GM10847 (cell line): ENCODE measurements around the gene RING1.
A peak's percentile ranks its signal among the peaks of the same experiment; 100 is the strongest.

ENCODE experiments used
- POLR2A ChIP-seq: IDR thresholded peaks from 2 replicates; pipeline ENCODE4 v1.6.1; 2011; ENCODE audit not compliant: insufficient read length; ENCODE audit errors: extremely low read depth

The RING1 gene

DNA sequence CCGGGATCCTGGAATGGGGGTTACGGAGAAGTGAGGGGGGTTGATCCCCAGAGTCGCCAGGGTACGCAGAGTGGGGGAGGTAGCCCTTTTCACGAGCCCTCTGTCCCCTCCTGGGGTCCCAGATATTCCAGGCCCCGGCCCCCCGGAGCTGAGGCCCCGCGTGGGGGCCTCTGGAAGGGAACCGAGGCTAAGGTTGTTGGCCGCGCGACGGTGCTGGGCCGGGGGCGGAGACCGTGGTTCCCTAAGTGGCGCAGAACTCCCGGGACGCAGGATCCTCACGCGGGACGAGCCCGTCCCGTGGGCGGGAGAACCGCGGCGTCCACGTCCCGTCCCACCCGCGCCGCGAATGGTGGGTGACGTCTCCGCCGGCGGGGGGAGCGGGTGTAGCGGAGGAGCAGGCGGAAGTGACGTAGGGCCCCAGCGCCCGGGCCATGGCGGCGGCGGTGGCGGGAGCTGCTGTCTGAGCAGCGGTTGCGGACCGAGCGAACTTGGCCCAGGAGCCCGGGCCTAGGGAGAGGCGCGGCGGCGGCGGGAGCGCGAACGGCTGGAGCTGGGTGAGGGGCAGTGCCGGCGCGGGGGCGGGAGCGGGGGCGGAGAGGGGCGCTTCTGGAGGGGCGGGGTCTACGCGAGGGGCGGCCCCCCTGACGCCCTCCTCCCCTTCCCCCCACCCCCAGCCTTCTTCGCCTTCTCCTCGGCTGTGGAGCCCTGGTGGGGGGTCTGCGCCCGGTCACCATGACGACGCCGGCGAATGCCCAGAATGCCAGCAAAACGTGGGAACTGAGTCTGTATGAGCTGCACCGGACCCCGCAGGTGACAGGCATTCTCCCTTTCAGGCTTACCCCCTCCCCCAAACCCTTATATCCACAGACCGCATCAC lies at the start of gene RING1:
TSS of gene RING1 (plus strand) at position 410 of the 877 bp plus-strand sequence. CDS start at position 733, 323 bp downstream.
- peak; percentile 96 for TF ChIP-seq POLR2A

DNA sequence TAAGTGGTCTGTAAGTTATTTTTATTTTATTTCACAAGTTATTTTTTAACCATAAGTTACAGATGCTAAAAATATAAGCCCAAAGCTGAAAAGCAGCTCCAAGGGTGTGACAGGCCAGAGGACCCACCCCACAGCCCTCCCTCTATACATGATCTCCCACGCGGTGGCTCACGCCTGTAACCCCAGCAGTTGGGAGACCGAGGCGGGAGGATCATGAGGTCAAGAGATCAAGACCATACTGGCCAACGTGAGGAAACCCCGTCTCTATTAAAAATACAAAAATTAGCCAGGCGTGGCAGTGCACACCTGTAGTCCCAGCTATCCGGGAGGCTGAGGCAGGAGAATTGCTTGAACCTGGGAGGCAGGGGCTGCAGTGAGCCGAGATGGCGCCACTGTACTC lies 48.2 kb upstream of the RING1 start:
- no peak for TF ChIP-seq POLR2A

DNA sequence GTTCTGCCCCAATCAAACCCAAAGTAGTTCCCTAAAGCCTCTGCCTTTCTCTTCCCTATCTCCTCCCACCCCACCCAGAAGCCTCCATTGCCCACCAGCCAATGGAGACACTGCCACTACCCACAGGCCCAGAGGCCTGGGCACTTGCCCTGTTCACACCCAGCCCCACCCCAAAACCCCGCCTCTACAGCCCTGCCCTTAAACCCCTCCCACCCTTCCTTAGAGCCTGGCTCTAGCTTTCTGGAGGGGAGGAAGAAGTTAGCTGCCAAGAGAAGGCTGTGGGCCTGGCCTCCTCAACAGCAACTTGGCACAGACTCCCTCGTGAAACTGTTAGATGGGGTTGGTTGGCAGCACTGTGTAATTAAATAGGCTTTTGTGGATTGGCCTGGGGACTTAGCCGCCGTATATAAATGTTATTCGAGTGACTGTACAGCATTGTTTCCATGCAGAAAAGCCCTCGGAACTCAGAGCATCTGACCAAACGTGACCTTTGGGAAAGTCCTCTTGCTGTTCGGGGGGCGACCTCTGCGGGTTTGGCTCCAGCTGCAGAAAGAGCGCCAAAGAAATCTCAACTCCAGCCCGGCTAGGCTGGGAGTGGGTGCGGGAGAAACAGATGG lies 47.5 kb upstream of the RING1 start:
- TF ChIP-seq POLR2A, result no peak

DNA sequence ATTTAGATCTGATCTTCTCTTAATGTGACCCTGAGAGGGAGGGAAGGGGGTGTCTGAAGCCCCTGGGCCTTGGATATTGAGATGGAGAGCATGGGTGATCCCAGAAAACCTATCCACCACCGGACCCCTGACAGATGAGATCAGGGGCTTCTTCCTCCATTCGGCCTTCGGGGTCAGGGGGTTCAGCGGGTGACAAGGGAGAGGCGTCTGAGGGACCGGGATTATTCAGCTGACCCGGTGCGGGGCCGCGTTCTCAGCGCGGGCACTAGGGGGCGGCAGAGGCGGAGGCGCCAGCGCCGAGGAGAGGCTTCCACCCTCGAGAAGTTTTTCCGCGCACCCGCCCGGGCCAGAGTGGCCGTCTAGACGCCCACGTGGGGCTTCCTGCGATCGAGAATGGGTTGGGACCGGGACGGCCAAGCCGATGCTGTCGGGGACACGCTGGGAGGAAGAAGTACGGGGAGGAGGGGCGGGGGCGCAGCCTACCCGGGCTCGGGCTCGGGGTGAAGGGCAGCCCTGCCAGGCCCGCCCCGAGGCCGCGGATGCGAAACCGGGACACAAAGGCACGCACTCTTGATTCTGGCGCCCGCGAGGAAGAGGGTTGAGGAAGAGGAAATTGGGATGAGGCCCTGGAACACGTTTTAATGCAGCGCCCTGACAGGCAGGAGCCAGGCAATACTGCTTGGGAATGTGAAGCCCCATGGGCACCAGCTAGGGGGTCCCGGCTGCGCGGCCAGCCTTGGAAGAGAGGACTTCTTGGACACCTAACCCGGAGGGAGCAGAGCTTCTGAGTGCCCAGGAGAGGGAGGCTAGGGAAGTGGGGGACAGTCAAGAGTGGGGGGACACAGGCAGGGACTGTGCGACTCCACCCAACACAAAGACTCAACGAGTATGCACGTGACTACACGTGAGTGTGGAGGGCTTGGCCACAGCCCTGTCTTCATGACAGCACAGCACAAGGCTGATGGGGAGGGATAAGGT lies 46.7 kb upstream of the RING1 start:
- no peak for TF ChIP-seq POLR2A

DNA sequence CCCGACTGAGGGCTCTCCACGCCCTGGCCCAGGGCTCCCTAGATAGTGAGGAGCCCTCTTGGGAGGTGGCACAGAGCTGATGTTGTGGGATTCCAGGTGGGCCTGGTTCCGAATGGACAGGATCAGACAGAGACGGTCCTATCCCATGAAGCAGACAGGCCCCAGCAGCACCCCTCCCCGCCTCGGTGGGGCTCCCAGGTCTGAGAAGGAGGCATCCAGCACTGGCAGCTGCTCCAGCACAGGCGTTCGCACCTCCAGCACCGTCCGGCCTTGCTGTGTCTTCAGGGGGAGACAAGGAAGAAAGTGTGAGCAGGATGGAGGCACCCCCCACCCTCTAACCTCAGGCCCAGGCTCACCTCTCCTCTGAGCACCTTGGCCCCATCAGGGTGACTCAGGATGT lies 44.8 kb upstream of the RING1 start:
- no peak for TF ChIP-seq POLR2A

DNA sequence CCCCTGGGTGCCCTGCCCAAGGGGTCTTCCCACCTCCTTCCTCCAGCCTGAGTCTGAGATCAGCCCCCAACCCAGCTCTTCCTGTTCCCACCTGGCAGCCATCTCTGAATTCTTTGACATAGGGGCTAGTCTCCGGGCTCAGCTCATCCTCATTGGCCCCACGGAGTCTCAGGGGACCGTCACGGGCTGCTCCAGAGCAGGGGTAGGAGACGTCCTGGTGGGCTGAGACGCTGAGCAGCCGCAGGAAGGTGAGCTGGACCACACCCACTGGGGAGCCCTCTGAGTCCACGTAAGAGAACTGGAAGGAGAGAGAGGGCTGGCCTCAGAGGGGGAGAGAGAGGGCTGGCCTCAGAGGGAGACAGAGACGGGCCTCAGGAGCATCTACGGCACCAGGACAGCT lies 44.1 kb upstream of the RING1 start:
- TF ChIP-seq POLR2A, result no peak

DNA sequence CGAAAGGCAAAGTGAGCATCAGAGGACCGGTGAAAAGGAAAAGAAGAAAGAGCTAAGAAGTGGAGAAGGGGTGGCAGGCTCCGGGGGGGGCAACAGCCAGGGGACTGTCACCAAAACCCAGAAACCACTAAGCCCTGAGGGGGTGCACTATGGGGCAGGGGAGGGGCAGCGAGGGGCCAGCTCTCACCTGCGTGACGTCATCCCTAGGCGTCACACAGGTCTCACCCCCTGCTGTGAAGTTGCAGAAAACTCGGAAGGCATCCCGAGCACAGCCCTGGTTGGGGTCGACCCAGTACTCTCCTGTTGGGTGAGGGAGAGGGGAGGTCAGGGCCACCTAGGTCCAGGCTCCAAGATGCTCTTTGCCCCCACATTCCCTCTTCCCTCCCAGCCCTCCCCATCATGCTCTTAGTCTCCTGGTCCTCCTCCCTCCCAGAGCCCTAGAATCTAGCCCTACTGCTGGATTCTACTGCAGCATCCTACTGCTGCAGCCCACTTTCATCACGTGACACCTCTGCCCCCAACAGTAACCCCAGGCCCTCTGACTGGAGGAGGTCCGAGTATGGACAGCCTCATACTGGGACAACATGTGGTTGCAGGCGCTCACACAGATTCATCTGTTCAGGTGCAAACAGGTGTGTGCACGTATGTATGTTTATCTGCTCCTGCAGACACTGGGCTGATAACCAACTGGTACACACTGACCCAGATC lies 43.5 kb upstream of the RING1 start:
- no peak for TF ChIP-seq POLR2A

DNA sequence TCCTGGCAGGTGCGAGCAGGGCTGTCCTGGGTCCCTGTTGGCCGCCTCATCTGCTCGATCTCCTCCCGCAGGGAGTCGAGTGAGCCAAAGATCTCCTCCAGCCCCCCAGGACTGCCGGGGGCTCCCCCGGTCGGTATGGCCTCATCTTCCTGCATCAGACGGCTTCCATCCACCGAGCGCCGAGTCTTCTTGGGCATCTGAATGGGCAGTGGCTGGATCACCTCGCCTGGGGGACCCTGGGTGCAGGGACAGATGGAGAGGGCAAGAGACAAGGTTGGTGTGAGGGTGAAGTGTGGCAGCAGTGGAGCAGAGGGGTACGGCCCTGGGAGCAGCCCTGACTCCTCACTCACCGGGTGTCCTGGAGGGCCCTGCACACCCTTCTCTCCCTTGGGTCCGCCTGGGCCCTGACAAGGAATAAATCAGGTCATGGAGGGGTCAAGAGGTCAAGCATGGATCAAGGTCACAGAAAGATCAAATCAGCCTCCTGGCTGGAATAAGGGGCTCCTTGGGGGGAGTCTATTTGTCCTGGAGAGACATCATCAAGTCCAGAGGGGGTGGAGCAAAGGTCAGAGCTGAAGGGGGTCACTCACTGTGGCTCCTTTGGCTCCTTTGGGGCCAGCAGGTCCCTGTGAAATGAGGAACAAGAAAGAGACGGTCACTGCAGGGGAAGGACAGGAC lies 42.6 kb upstream of the RING1 start:
- TF ChIP-seq POLR2A, result no peak

DNA sequence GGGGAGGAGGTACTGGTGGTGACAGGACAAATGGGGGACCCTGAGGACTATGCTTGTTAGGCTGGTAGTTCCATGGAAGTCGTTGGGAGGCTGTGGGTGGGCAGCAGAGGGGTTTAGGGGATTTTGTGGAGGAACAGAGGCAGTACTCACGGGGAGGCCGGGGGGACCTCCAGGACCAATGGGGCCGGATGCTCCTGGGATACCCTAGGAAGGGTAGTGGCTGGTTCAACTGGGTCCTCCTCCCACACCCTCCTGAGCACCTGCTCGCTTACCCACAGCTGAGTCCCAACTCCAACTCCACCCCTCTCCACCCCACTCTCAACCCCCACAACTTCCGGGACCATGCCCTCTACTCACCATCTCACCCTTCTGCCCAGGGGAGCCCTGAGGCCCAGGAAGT lies 41.9 kb upstream of the RING1 start:
- TF ChIP-seq POLR2A, result no peak

DNA sequence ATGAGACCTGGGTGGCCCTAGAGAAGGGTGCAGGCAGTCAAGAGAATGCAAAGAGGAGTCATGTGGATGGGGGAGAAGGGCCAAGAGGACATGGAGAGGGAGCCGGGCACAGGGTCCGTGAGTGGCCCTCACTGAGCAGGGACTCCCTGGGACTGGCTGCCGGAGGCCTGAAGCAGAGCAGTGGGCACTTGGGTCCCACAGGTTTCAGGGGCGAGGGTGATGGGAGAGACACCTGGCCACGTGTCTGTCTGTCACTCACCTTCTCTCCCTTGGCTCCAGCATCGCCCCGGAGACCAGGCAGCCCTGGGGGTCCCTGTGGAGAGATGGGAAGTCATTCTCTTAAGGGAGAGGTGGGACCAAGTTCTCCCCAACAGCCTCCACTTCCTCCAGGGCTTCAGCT lies 41.5 kb upstream of the RING1 start:
- TF ChIP-seq POLR2A, result no peak

DNA sequence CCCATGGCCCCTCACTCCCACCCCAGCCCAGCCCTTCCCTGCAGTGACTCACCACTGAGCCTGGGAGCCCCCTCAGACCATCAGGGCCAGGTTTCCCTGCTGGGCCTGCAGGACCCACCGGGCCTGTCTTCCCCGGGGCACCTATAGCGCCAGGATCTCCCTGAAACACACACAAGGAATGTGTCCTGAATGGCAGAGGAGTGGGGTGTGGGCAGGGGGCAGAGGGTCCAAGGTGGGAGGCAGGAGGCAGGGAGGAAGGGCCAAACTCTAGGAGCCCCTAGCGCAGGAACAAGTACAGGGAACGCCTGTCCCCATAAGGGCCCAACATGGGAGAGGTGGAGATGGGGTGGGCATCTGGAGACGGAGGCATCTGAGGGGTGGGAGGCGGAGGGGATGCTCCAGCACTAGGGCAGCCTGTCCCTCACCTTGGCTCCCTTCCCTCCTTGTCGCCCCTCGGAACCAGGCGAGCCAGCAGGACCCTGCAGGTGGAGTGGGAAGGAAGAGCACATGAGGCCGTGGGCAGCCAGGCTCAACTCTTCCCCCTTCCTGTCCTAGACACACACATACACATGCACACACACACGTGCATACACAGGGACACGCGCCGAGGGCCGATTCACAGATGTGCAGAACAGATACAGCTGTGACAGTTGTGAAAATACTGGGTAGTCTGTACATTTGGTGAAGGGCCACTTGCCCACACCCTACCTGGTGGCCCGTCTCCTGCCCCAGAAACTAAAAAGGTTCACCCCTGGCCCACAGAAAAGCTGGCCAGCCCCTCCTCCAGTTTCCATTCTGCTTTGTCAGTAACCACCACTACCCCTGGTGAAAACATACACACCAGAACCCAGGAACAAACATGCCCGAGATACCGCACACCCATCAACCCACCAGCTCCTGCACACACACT lies 40.7 kb upstream of the RING1 start:
- TF ChIP-seq POLR2A, result no peak

DNA sequence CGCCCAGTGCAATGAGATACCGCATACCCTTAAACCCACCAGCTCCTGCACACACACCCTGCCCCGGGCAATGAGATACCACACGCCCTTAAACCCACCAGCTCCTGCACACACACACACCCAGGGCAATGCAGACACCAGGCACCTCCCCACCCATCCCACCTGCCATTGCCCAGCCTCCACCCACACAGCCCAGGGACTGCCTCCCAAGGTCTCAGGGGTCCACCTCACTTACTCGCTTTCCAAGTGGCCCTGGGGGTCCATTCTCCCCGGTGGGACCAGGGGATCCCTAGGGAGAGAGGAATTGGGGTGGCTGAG lies 40.1 kb upstream of the RING1 start:
- TF ChIP-seq POLR2A, result no peak

DNA sequence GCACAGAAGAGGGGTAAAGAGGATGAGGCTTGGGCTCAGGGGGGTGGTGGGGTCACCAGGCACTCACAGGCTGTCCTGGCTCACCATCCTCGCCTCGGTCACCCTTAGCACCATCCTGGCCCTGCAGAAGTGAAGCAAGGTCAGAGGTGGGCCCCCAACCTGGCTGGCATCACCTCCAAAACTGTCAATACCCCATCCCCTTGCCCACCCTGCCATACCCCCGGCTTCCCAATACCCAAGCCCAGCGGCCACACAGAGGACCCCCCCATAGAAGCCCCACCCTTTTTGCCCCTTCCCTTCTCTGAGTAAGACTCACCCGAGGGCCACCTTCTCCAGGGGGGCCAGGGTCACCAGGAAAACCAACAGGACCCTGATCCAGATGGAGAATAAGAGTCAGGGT lies 39.7 kb upstream of the RING1 start:
- TF ChIP-seq POLR2A, result no peak
